Astrocyte (in vitro differentiated cells and primary cell): ENCODE results near the gene PDSS1.

Experiments
- EZH2 ChIP-seq: IDR thresholded peaks from 2 replicates; pipeline ENCODE4 v1.6.1; 2012; ENCODE audit warnings: mild to moderate bottlenecking, low read length, inconsistent platforms; ENCODE audit not compliant: insufficient read depth
- TF ChIP-seq, protein P1 (sequence below): IDR thresholded peaks from 2 replicates; pipeline ENCODE4 v1.5.1; 2011; ENCODE audit warnings: low read depth, mild to moderate bottlenecking, inconsistent platforms, low read length, moderate library complexity; ENCODE audit not compliant: insufficient read depth

DNA sequence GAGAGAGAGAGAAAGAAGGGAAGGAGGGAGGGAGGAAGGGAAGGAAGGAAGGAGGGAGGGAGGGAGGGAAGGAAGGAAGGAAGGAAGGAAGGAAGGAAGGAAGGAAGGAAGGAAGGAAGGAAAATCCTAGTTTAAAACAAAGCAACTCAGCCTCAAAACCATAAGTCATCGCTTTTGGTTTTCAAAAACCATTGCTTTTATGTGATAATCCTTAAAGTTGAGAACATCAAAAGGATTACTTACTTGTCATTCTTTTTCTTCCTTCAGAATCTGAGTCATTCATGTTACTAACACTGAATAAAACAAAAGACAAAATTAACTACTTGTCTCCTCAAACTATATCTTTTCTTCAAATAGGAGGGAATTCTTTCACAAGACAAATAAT lies 21.6 kb upstream of the PDSS1 start:
- TF ChIP-seq, protein P1, sequence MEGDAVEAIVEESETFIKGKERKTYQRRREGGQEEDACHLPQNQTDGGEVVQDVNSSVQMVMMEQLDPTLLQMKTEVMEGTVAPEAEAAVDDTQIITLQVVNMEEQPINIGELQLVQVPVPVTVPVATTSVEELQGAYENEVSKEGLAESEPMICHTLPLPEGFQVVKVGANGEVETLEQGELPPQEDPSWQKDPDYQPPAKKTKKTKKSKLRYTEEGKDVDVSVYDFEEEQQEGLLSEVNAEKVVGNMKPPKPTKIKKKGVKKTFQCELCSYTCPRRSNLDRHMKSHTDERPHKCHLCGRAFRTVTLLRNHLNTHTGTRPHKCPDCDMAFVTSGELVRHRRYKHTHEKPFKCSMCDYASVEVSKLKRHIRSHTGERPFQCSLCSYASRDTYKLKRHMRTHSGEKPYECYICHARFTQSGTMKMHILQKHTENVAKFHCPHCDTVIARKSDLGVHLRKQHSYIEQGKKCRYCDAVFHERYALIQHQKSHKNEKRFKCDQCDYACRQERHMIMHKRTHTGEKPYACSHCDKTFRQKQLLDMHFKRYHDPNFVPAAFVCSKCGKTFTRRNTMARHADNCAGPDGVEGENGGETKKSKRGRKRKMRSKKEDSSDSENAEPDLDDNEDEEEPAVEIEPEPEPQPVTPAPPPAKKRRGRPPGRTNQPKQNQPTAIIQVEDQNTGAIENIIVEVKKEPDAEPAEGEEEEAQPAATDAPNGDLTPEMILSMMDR = no peak
- TF ChIP-seq EZH2 = no peak
